Non-pigmented ciliary epithelial cell (primary cell): ENCODE results near the gene TNPO3.
"Not testable (repeated sequence)": the region's sequence is repeated elsewhere in the genome, so short reads cannot be mapped to it uniquely, and the experiment has no call there.

Experiments used
- DNase-seq: peaks from one replicate; pipeline ENCODE4 v3.0.0-alpha.2; 2010; ENCODE audit warnings: low read depth

TNPO3 gene

DNA sequence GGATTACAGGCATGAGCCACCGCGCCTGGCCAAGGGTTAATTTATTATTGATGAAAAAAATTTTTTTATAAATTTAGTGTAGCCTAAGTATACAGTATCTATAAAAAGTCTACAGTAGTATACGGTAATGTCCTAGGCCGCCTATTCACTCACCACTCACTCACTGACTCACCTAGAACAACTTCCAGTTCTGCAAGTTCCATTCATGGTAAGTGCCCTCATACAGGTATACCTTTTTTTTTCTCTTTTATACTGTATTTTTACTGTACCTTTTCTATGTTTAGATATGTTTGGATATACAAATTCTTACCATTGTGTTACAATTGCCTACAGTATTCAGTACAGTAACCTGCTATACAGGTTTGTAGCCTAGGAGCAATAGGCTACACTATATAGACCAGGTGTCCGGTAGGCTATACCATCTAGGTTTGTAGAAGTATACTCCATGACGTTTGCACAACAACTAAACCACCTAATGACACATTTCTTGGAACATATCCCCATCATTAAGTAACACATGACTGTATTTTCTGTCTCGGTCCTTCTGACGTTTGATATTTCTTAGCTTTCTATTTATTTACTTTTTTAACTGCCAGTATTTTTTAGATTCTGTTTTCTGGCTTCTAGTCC, 93.8 kb downstream of the TNPO3 start:
- DNase-seq: no peak

- no peak for DNase-seq
These were observed 95.6 kb downstream of the TNPO3 start for GRCh38 chr7:128959296-128959695.

- DNase-seq: no peak
These were observed 98.9 kb downstream of the TNPO3 start for GRCh38 chr7:128955981-128956380.

- DNase-seq: peak; percentile 30
These were observed 99.8 kb downstream of the TNPO3 start for GRCh38 chr7:128954830-128955802.

GRCh38 chr7:128954150-128954549, 100.8 kb downstream of the TNPO3 start:
- no peak for DNase-seq

DNA sequence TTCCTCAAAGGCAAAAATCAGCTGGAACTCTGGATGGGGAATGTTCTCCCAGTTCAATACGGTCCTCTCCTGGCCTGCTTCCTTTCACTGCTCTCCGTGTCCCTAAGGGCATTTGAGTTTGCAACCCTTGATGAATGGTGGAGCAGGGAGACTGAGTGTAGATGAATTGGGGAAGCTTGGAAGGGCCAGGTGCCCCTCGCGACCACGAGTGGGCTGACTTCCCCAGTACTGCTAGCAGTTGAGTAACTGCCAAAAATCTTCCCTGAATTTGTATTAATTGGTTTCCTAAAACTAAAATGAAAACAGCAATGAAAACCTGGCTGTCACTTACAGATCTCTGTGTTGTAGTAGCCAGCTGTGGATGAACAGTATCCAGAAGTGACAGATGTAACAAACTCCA, 103.6 kb downstream of the TNPO3 start:
- DNase-seq: no peak

- no peak for DNase-seq
These were observed 105.7 kb downstream of the TNPO3 start for GRCh38 chr7:128948976-128949760.

DNA sequence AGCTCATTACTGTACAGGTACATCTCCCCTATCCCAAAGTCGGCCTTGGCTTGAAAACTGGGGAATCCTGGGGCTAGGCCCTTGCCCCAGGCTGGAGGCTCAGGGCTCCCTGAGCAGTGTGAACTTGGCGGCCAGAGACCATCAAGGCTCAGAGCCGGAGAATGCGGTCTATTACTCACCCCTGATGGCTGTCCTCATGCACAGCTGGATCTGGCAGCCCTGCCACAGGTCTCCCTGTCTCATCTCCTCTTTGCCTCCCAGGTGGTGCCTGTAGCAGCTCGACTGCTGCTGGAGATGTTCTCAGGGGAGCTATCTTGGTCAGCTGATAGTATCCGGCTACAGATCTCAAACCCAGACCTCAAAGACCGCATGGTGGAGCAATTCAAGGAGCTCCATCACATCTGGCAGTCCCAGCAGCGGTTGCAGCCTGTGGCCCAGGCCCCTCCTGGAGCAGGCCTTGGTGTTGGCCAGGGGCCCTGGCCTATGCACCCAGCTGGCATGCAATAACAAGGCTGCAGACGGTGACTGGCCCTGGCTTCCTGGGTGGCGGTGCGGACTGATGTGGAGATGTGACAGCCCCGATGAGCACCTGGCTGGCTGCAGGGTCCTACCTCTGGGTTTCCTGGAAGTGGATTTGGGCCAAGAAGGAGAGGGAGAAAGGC, 106.5 kb downstream of the TNPO3 start:
- no peak for DNase-seq

- no peak for DNase-seq
These were observed 107.1 kb downstream of the TNPO3 start for GRCh38 chr7:128947854-128948253.

- no peak for DNase-seq
These were observed 107.7 kb downstream of the TNPO3 start for GRCh38 chr7:128946936-128947830.

DNA sequence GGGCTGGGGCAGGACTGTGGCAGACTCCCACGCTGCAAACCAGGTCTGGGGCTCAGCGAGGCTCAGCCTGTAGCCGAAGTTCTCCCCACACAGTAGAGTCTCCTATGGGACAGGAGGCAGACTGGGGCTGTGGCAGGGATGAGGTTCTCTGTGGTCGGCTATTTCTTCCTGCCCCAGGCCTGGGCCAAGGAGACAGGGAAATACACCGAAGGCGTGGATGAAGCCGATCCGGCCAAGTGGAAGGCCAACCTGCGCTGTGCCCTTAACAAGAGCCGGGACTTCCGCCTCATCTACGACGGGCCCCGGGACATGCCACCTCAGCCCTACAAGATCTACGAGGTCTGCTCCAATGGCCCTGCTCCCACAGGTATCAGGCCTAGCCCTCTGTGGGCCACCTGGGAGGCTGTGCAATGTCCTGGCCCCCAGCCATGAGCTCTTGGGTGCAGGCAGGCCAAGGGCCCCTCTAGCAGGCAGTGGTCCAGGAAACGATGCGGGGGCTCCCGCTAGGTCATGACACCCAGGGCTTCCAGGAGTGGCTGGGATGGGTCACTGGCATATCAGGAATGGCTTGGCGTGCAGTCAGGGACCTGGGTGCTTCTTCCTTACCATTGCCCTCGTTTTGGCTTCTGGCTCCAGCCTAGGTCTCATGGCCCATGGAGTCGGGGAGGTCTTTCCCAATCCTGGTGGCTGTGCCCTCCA, 109.1 kb downstream of the TNPO3 start:
- DNase-seq: no peak

DNA sequence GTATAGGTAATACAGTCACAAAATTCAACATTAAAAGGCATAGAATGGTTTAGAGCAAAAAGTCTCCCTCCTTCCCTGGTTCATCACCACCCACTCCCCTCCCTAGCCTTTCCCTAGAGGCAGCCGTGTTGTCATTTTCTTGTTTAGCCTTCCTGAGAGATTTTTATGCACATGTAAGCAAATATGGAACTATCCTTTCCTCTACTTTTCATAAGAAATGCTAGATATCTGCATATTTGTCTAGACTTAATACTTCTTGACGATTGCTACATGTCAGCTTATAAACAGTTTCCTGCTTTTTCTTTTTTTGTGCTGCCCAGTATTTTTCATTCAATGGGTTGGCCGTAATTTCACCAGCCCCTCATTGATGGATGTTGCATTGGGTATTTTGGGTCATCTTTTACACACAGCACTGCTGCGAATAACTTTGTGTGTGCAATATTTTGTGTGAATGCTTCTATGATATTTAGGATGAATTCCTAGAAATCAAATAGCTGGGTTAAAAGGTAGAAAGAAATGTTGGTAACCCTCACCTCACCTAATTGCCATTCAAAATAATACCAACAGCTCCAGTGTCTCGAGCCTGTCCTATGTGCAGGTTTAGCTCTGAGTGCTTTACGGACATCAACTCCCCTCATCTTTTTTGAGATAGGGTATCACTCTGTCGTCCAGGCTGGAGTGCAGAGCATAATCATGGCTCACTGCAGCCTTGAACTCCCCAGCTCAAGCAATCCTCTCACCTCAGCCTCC, 110.2 kb downstream of the TNPO3 start:
- DNase-seq: no peak

- not testable (repeated sequence) for DNase-seq
These were observed 111.7 kb downstream of the TNPO3 start for GRCh38 chr7:128943251-128943650.

GRCh38 chr7:128941946-128942526, 112.9 kb downstream of the TNPO3 start:
- no peak for DNase-seq

GRCh38 chr7:128941323-128941890, 113.5 kb downstream of the TNPO3 start:
- DNase-seq: no peak

DNA sequence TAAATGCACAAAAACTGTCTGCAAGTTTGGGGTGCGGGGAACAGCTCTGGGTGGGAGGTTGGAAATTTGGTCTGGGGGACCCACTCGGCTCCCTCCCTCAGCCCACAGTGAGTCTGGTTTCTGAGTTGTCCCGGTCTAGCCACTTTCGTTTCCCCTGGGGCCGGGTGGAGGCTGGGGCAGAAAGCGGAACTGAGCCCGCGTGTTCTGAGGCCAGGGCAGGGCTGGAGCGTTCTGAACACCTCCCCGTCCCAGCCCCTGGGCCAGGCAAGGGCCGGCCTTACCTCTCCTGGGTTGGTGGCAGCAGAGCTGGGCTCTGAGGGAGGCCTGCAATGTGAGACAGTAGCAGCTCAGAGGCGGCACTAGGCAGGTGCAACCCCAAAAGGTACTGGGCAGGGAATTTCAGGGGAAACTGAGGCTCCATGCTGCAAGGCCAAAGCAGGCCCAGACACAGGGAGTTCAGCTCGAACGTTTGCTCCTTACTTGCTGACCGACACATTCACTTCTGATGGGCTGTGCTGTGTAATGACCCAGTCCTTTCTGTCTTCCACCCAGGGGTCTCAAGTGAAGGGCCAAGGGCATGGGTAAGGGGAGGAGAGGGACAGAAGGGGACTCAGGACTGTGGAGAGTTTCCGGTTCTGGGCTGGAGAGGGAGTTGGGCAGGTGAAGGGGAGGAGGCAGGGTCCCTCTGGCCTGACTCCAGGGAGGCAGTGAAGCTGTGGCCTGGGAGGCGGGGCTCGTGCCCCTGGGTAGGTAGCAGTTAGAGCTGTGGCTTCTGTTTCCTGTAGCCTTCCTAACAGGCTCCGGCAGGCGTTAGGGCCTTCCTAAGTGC, 114.2 kb downstream of the TNPO3 start:
- no peak for DNase-seq

- DNase-seq: no peak
These were observed 115.0 kb downstream of the TNPO3 start for GRCh38 chr7:128939861-128940410.
